ENCODE measurements around the gene ITSN2.

DNA sequence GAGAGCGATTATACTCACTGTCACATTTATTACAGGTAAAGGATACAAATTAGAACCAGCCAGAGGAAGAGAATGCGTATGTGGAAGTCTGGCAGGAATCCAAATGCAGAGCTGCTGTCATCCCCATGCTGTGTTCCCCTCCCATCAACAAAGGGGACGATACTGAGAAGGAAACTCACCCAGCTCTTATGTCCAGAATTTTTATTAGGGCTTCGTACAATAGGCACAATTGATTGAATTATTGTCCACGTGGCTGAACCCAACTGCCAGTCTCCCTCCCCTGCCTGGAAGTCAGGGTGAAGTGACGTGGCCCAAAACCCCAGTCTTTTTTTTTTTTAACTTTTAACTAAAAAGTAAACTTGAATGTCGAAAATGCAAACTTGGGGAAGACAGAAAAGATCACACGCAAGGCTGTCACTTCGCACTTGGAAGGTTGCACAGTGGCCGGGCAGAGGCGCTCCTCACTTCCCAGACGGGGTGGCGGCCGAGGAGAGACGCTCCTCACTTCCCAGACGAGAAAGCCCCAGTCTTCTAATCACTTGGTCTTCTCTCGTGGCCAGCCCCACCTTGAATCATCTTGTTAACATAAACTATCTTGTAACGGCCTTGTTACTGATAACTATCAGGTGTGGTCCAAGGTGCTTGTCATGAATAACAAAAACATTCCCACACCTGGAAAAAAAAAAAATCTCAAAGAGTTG, 40.0 kb upstream of the ITSN2 start:
- TF ChIP-seq, protein P1, sequence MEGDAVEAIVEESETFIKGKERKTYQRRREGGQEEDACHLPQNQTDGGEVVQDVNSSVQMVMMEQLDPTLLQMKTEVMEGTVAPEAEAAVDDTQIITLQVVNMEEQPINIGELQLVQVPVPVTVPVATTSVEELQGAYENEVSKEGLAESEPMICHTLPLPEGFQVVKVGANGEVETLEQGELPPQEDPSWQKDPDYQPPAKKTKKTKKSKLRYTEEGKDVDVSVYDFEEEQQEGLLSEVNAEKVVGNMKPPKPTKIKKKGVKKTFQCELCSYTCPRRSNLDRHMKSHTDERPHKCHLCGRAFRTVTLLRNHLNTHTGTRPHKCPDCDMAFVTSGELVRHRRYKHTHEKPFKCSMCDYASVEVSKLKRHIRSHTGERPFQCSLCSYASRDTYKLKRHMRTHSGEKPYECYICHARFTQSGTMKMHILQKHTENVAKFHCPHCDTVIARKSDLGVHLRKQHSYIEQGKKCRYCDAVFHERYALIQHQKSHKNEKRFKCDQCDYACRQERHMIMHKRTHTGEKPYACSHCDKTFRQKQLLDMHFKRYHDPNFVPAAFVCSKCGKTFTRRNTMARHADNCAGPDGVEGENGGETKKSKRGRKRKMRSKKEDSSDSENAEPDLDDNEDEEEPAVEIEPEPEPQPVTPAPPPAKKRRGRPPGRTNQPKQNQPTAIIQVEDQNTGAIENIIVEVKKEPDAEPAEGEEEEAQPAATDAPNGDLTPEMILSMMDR (IDR thresholded peaks at IDR 0.05): no peak
- no peak for TF ChIP-seq POLR2A (IDR thresholded peaks at IDR 0.05)
